GM19240 (cell line): ENCODE results near the gene MIEF1.
A peak's percentile ranks its signal among the peaks of the same experiment; 100 is the strongest.

ENCODE experiments used
- DNase-seq: peaks from one replicate; pipeline ENCODE4 v3.0.0; 2011; ENCODE audit warnings: low spot score; ENCODE audit not compliant: insufficient read length

Gene MIEF1

DNA sequence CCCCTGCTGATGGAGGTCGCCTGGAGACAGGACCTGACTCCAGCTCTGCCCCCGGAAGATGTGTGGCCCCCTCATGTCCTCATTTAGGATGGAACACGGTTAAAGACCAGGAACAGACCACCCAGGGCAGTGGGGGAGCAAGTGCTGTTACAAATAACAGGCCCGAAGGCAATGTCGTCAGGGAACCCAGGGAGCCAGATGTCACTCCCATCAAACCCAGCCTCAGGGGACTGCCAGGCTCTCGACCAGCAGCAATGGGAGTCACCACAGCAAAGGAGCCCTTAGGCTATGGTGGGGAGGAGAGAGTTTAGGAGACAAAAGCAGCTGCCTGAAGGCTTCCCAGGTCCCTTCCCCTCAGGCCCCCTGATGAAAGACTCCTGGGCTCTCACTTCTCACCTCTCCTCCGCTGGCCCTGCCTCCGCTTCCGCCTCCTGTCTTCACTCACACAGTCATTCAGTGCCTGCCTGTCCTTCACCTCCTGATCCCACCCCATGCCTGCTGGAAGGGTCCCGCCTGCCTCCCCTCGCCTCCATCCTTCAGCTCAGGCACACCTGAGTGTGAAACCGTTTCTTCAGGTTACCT is 26.1 kb downstream of the MIEF1 start:
- DNase-seq = no peak

DNA sequence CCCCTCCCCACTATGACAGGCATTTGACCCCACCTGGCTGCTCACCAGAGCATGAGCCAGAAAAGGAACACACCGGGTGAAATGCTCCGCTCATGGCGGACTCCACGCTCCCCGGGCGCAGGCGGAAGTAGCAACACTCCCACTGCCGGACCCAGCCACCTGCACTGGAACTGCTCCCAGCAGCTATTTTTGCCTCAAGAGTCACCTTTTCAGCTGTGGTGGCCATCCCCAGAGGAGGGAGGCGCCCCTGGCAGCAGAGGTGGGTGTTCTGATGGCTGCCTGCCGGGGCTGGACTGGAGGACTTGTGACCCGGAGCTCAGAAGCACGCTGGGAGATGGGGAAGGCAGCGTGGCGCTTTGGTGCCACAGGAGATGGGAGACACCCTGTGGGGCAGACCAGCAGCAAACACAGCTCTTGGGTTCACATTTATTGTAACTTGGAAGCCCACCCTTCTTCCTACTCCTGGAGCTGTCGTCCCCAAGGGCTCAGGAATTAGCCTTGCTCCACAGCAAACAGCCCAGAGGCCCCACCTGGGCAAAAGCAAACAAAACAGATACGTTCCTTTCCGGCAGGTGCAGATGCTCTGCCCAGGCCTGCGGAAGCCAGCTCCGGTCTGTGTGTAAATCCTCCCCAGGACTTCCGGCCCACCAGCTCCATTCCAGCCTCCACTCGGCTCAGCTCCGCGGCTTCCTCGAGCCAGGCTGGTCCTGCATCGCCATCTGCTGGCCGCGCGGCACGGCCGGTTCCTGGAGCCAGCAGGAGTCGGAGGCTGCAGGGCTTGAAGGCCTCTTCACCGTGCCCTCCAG is 26.8 kb downstream of the MIEF1 start:
- peak; percentile 44 for DNase-seq

DNA sequence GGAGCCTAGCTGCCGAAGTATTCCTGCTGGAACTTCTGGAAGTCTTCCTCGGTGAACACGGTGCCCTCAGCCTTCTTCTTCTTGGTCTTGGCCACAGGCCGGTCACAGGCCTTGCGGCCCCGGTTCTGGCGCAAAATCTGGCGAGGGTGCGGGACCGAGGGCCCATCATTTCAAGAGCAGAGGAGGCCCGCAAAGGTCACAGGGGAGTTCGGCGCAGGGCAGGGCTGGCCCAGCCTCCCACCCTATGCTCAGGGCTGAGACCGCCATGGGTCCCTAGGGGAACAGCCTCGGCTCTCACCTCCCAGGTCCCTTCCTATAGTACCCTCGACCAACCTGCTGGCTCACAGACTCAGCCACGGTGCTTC is 27.4 kb downstream of the MIEF1 start:
- DNase-seq = no peak

DNA sequence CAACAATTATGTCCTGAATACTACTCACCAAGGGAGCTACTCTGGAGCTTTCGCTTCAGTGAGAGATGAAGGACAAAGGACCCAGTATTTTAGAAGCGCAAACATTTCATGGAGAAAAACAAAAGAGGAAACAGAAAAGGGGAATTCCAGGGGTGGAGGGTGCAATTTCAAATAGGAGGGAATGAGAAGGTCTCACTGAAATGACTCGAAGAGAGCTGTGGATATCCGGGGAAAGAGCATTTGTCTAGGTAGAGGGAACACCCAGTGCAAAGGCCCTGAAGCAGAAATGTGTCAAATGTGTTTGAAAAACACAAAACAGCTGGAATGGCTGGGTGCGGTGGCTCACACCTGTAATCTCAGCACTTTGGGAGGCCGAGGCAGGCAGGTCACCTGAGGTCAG is 28.0 kb downstream of the MIEF1 start:
- no peak for DNase-seq

DNA sequence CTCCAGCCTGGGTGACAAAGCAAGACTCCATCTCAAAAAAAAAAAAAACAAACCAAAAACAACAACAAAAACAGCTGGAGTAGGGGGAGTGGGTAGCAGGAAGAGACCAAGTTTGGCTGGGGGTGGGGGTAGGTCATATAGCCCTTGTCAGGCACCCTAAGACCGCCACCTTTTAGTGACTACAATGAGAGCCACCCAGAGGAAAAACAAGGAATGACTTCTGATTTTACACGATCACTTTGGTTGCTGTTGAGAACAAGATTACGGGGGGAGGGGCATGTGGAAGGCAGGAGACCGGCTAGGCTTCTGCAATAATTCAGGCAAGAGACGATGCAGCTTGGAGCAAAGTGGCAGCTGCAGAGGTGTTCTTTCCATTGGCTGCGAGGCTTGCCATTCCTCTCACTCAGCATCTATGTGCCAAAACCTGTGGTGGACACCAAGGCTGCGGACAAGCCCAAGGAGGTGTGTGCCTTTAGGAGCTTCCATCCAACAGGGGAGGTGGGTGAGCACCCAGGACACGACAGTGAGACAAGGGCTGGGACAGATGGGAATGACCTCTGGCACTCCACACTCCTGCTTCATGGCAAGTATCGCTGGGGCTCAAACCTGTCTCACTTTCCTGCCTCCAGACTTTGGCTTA is 28.7 kb downstream of the MIEF1 start:
- DNase-seq = no peak

DNA sequence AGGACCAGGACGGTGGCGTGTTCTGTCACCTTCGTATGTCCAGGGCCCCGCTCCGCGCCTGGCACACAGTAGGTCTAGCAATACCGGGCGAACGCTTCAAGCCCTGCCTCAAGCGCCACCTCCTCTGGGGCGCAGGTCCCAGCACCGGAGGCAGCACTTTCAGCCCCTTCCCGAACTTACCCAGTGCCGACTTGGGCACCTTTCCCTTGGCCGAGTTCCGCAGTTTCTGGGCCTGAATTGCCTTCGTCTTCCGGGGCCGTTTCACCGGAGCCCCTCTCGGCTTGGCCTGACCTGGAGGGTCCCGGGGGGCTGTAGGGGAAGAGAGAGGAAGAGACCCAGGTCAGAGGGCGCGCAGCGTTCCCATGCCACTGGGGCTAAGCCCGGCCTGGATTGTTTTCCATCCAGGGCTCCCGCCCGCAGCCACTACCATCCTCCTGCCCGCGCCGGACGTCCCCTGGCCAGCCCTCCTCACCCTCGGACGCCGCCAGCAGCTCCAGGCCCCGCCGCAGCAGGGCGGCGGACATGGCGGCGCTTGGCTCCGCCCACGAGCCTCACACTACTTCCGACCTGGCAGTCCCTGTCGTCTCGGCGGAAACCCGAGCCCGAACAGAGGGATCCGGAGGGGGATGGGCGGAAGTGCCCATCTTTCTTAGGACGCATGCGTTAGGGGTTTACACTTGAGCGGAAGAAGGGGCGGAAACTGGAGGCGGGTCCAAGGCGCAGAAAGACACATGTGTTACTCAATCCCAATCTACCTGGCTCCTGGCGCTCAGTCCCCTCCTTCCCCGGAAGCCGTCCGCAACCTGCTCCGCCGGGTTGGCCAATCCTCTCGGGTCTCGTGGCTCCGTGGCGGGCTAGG is 30.4 kb downstream of the MIEF1 start, which contains the start of gene RPS19BP1:
RPS19BP1 (minus strand) TSS at position 534 of the 859 bp plus-strand sequence; CDS start at position 524, 10 bp downstream.
- peak; percentile 96 for DNase-seq

DNA sequence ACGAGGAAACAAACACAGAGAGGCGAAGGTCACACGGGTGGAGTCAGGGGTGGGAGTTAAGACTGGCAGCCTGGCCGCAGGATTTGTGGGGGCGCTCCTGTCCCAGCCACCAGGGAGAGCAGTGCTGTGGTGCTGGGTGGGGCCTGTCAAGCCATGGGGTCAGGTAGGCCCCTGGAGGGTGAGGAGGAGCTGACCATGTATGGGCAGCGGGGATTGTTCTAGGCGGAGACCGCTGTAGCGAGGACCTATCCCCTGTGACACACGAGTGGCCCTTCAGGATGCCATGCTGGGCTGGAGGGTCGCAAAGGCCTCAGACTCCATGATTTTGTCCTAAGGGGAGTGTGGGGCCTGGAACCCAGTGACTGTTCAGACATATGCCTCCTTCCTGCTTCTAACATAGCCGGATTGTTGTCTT is 32.0 kb downstream of the MIEF1 start:
- no peak for DNase-seq

DNA sequence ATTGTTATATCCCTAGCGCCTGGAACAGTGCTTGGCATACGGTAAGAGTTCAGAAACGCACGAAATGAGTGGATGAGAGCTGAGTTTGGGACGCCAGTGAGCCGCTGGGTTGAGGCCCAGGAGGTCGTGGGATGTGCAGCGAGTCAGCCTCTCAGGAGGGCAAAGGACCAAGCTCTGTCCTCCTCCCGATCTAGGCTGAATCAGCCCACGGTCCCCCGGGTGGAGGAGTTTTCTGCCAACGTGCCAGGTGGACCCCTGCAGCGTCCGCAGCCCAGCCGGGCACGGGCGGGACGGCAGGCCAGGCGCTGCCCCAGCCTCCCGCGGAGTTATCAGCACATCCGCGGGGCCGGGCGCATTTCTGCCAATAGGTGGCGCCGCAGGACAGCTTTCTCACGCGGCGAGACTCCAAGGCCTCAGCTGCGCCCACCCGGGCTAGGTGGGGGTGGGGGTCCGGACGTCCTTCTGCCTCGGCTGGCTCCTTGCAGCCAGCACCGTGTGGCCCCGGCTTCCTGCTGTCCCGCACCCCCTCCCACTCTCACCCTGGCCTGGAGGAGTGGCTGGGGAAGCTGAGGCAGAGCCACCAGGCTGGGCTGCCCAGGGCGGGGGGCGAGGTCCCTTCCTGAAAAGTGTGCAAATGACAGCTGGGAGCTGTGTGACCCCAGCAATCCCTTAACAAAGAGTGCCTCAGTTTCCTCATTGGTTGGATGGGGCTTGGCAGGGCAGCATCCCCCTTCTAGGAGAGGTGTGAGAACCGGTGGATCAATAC is 32.7 kb downstream of the MIEF1 start:
- DNase-seq = no peak

DNA sequence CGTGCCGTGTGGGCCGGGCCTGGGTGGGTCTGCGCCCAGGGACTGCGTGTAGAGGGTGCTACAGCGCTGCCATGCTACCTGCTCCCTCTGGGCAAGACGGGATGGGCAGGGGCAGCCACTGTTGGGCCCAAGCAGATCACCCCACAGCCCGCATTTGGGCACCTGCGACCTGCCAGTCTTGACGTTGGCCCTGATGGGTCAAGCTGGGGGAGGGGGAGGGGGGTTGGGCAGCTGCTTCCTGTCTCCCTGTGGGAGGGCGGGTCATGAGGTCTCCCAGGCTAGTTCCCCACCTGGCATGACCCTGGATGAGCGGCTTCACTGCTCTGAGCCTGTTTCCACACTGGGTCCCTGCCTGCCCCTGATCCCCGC is 33.3 kb downstream of the MIEF1 start:
- DNase-seq = no peak

DNA sequence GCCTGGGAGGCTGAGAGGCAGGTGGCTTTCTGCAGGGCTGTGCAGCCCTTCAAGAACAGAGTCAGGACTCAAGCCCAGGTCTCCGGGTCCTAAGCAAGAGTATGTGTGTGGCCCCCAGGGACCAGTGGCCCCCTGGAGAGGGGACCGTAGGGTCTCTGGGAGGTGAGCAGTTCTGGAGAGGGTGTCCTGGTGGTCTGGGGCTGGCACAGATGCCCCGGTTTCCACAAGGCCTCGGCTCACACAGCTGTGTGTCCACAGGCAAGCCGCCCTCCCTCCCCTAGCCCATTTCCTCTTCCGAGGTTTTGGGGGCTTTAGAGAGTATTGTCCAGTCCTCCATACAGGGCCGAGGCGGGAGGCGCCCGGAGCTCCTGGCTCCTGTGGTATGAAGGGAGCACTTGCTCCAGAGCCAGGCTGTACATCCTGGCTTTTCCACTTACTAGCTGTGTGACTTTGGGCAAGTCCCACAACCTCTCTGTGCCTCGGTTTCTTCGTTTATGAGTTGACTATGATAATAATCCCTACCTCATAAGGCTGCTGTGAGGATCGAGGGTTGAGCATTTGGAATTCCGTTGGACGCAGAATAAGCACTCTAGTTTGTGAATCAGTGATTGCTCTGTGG is 33.9 kb downstream of the MIEF1 start:
- no peak for DNase-seq

DNA sequence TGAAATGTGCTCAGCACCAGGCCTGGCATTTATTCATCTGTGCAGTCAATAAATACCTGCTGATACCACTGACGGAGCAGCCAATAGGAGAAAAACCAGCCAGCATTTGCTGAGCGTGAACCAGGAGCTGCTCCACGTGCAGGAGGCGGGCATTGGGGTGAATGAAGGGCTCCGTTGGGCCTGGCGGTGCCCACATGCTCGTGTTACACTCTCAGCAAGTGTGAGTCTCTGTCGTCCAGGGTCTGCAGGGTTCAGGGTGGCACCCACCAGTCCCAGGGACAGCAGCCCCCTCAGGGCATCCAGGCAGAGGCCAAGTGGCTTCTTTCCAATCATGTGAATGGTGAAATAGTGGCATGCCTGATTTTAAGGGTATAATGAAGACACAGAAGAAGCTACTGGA is 34.6 kb downstream of the MIEF1 start:
- DNase-seq = no peak

DNA sequence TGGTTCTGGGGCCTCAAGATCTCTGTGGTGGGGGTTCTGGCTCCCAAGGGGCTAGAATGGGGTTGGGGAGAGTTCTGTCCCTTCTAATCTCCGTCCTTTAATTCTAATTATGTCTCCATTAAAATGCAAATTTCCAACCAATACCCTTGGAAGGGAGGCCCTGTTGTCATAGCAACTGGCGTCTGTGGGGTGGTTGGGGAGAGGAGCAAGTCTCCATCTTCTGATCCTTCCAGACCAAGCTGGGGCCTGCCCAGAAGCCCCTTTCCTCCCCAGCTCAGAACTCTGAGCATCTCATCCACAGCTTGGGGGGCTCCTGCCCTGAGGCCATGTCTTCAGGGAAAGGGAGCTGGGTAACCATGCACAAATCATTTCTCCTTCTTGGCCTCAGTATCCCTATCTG is 35.9 kb downstream of the MIEF1 start:
- DNase-seq = no peak

DNA sequence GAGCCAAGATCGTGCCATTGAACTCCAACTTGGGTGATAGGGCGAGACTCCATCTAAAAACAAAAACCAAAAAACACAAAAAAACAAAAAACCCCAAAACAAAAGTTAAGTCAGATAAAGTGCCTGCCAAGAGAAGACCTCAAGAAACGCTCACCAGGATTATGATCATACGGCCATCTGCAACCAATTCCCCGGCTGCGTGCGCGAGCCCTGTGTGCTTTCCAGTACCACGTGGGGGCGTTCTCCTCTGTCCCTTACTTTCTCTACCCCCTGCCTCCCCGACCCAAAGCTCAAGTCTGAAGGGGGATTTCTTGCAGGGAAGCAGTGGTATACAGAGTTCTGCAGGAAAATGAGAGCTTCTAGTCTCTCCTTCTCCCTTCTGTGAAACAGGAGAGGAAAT is 41.0 kb downstream of the MIEF1 start:
- no peak for DNase-seq

DNA sequence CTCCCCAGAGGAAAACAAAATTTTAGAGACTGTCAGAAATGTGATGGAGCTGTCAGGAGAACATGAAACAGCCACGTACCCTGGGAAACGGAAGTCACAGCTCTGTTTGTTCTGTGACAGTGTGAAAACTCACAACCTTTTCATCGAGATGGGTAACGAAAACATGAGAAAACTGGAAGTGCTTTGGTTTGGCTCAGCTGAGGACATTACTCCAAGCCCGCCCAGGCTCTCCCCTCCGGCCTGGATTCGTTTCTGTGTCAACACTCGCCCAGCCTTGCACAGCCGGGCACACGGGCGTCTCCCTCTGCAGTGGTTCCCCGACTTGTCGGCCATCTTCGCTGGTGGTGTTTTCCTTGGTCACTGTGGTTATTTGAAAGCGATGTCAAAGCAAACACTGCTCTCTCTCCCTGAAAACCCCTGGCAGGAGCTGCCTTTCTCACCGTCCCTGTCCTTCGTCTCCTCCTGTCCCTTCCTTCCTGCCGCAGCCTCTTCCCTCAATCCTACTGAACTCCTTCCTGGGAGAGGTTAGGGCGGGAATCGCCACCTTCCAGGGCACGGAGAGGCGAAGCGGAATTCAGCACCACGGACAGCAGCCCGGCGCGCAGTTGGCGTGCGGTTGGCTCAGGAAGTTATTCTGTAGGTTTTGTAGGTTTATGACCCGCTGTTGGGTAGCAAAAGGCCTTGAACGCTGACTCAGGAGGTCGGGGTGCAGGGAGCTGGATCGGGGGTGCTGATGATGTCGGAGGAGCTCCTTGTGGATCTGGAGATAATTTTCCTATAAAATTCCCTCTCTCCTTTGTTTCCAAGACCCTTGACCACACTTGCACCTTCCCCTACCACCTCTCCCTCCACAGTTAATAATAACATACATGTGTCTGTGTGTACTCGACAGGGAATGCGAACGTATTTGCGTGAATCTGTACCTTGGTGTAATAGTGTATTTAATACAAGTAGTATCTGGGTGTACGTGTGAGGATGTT is 43.6 kb downstream of the MIEF1 start:
- DNase-seq = no peak

DNA sequence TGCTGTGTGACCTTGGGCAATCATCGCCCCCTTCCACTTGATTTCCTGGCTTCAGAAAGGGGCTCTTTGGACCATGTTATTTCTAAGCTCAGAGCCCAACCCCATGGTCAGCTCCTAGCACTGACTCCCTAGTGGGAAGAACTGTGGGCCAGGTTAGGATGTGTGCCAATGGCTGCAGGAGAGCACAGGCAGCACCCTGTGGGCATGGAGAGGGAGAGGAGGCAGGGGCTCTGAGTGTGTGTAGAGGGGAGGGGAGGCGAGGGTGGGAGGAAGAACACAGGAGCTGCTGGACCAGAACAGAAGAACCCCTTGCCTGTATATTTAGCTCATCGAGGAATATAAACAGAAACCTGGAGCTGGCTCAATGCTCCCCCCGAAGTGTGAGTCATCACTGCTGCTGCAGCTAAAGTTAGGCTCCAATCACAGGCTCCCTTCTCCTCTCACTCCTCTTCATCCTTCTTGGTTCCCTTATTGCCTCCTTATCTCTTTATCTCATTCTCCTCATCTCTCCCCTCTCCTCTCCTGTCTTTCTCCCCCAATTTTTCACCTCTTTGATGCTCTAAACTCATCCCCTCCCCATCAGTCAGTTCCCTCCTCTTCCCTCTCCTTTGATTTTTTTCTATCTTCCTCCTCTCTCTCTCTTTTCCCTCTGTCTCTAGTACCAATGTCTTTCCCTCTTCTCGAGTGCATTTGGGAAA is 44.9 kb downstream of the MIEF1 start:
- no peak for DNase-seq

DNA sequence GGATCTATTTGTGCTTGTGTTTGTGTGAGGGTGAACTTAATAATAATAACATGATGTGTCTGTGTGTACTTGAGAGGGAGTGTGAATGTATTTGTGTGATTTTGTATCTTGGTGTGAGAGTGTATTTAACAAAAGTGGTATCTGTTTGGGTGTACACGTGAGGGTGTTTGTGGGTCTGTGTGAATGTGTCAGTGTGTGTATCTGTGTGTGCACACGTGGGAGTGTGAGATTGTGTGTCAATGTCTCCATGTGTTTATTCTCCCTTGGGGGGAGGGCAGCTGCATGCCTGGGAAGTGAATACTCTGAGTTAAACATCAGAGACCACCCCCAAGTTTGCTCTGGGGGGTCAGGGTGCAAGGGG is 45.5 kb downstream of the MIEF1 start:
- no peak for DNase-seq

DNA sequence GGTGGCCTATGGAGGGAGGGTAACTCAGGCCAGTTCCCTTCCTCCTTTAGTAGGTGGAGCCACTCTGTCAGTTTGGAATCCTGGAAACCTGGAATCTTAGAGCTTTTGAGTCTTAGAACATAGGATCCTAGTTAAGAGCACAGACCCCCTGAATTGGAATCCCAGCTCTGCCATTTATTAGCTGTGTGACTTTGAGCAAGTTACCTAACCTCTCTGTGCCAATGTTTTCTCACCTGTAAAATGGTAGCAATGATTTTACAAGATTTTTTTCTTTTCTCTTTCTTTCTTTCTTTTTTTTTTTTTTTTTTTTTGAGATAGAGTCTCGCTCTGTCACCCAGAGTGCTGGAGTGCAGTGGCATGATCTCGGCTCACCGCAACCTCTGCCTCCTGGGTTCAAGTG is 51.3 kb downstream of the MIEF1 start:
- DNase-seq = no peak

DNA sequence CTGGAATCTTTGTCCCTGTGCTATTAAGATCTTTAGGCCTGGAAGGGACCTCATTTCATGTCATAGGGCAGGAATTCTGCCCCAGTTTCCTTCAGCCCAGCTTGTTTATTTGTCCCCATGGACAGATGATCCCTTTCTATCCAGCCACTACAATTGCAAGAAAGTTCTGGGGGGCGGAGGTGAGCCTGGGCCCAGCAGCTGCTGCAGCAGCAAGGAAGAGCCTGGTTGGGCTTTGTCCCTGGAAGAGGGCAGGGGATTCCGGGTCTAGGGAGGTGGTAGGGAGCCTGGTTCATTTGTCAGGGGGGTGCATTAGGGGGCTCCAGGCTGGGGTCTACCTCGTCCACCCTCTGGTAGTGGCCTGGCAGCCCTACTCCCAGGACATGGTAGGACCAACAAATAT is 52.1 kb downstream of the MIEF1 start:
- no peak for DNase-seq
